Measurements from ENCODE around the gene BATF2. TPM values are rescaled to one million over a fixed set of nuclear protein-coding genes. Genes with fewer than 3 reads are reported as not detected.

BATF2 gene
- total RNA-seq, 1 donor from 2014 or later, result not detected

- Histone ChIP-seq H3K27me3 (no peaks in the 10 kb centered on the region), H3K4me3 (no peak overlapping the region), H3K36me3 (no peaks in the 10 kb centered on the region), H3K27ac (no peak overlapping the region), H3K4me1 (peaks cover 10% of the 10 kb centered on the region), H3K9me3 (no peaks in the 10 kb centered on the region)
- TF ChIP-seq POLR2A (IDR thresholded peaks at IDR 0.05), result no peak
- peak in 1 of 2 donors; percentile 60 for TF ChIP-seq POLR2AphosphoS5 (IDR thresholded peaks at IDR 0.05; ENCODE audit: insufficient read depth in 1 of 2, low read depth in 1 of 2)
- intact Hi-C loops (cut with DNase I), result no loop called here
- DNase-seq (ENCODE audit: extremely low spot score in 2 of 2), result no peak
Observed at GRCh38 chr11:64970731-64971151, 26.0 kb downstream of the BATF2 start.

GRCh38 chr11:64969209-64969608, 27.6 kb downstream of the BATF2 start:
- Histone ChIP-seq H3K4me3 (no peak overlapping the region), H3K27ac (no peak overlapping the region), H3K36me3 (no peaks in the 10 kb centered on the region), H3K9me3 (no peaks in the 10 kb centered on the region), H3K27me3 (no peaks in the 10 kb centered on the region), H3K4me1 (peaks cover 10% of the 10 kb centered on the region)
- intact Hi-C loops (cut with DNase I), result no loop called here
- DNase-seq (ENCODE audit: extremely low spot score in 2 of 2), result no peak
- TF ChIP-seq CTCF (IDR thresholded peaks at IDR 0.05), result no peak
- no peak for TF ChIP-seq POLR2AphosphoS5 (IDR thresholded peaks at IDR 0.05; ENCODE audit: insufficient read depth in 1 of 2, low read depth in 1 of 2)
- TF ChIP-seq POLR2A (IDR thresholded peaks at IDR 0.05), result no peak

DNA sequence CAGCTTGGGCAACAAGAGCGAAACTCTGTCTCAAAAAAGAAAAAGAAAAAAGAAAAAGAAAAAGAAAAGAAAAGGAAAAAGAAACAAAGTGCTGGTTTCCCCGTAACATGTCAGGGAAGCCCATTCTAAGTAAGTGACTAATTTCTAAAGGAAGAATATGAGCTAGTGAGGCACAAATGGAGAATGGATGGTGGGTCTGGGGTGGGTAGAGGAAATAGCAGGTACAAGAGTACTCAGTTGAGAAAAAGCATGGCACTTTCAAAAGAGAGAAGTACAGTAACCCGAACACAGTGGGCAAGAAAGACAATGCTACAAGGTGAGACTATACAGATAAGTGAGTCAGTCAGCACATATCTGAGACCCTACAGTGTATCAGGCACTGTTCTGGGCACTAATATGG, 29.4 kb downstream of the BATF2 start:
- H3K27me3 ChIP-seq, result no peaks in the 10 kb centered on the region
- H3K27ac ChIP-seq, result no peak overlapping the region
- H3K4me1 ChIP-seq, result peaks cover 10% of the 10 kb centered on the region
- no peak for DNase-seq (ENCODE audit: extremely low spot score in 2 of 2)
- H3K36me3 ChIP-seq, result no peaks in the 10 kb centered on the region
- H3K9me3 ChIP-seq, result no peaks in the 10 kb centered on the region
- intact Hi-C loops (cut with DNase I), result no loop called here
- TF ChIP-seq POLR2AphosphoS5 (IDR thresholded peaks at IDR 0.05; ENCODE audit: insufficient read depth in 1 of 2, low read depth in 1 of 2) (no peak), POLR2A (IDR thresholded peaks at IDR 0.05) (no peak), CTCF (IDR thresholded peaks at IDR 0.05) (no peak)
- H3K4me3 ChIP-seq, result no peak overlapping the region

DNA sequence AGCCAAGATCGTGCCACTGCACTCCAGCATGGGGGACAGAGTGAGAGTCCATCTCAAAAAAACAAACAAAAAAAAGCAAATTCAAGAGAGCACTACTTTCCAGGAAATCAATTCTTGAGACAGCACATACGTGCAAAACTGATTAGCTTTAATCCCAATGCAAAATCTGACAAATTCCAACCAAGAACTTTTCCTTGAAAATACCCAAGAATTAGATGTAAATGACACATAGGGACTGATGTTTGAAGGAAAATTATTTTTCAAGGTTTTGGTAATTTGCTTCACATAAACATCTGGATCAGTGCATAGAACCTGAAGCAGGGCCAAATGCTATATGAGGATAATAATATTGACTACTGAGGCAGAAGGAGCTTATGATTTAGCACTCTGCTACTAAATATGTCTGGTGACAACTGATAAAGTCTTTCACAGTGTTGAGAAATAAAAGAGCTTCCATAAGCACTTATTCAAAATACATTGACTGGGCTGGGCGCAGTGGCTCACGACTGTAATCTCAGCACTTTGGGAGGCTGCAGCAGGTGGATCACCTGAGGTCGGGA, 33.6 kb downstream of the BATF2 start:
- Histone ChIP-seq H3K36me3 (no peaks in the 10 kb centered on the region), H3K27ac (no peak overlapping the region), H3K4me1 (no peaks in the 10 kb centered on the region), H3K9me3 (no peaks in the 10 kb centered on the region), H3K27me3 (no peaks in the 10 kb centered on the region), H3K4me3 (no peak overlapping the region)
- no peak for TF ChIP-seq POLR2A (IDR thresholded peaks at IDR 0.05)
- DNase-seq (ENCODE audit: extremely low spot score in 2 of 2), result no peak
- intact Hi-C loops (cut with DNase I), result no loop called here

DNA sequence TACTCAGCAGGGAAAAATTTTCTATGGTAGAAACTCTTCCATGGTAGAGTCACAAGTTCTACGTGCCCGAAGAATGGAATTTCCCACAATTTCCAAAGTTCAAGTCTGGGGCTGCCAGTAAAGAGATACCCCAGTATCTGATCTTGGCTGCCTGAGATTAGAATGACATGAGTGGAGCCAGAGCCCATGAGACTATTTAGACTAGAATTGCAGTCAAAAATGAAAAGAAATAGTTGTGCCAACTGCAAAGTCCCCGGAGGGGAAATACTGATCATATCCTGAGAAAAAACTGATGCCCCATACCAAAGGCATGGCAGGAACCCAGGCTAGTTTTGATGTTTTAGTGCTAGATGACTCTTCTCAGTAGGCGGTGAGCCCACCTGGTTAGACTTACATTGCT, 36.1 kb downstream of the BATF2 start:
- no peak for DNase-seq (ENCODE audit: extremely low spot score in 2 of 2)
- Histone ChIP-seq H3K27ac (no peak overlapping the region), H3K36me3 (no peaks in the 10 kb centered on the region), H3K4me3 (no peak overlapping the region), H3K27me3 (no peaks in the 10 kb centered on the region), H3K9me3 (no peaks in the 10 kb centered on the region), H3K4me1 (no peaks in the 10 kb centered on the region)
- no peak for TF ChIP-seq POLR2A (IDR thresholded peaks at IDR 0.05)
- no peak for TF ChIP-seq POLR2AphosphoS5 (IDR thresholded peaks at IDR 0.05; ENCODE audit: insufficient read depth in 1 of 2, low read depth in 1 of 2)
- no peak for TF ChIP-seq CTCF (IDR thresholded peaks at IDR 0.05)
- intact Hi-C loops (cut with DNase I), result no loop called here

- H3K9me3 ChIP-seq, result no peaks in the 10 kb centered on the region
- intact Hi-C loops (cut with DNase I), result no loop called here
- H3K36me3 ChIP-seq, result no peaks in the 10 kb centered on the region
- no peak for DNase-seq (ENCODE audit: extremely low spot score in 2 of 2)
- no peaks in the 10 kb centered on the region for H3K4me1 ChIP-seq
- no peak overlapping the region for H3K27ac ChIP-seq
- no peaks in the 10 kb centered on the region for H3K27me3 ChIP-seq
- TF ChIP-seq CTCF (IDR thresholded peaks at IDR 0.05), result no peak
- TF ChIP-seq POLR2A (IDR thresholded peaks at IDR 0.05), result no peak
- no peak for TF ChIP-seq POLR2AphosphoS5 (IDR thresholded peaks at IDR 0.05; ENCODE audit: insufficient read depth in 1 of 2, low read depth in 1 of 2)
- no peak overlapping the region for H3K4me3 ChIP-seq
Observed at GRCh38 chr11:64959498-64959897, 37.3 kb downstream of the BATF2 start.

Measured in vagina (tissue), 2 donors.